COLO668 (cell line): ENCODE results near the gene FAAP20.
"Not testable (repeated sequence)": the region's sequence is repeated elsewhere in the genome, so short reads cannot be mapped to it uniquely, and the experiment has no call there.

Source experiments
- DNase-seq: peaks from one replicate; lab custom pipeline; 2025; ENCODE audit not compliant: unreplicated experiment; lab: John Stamatoyannopoulos, UW

FAAP20 gene

DNA sequence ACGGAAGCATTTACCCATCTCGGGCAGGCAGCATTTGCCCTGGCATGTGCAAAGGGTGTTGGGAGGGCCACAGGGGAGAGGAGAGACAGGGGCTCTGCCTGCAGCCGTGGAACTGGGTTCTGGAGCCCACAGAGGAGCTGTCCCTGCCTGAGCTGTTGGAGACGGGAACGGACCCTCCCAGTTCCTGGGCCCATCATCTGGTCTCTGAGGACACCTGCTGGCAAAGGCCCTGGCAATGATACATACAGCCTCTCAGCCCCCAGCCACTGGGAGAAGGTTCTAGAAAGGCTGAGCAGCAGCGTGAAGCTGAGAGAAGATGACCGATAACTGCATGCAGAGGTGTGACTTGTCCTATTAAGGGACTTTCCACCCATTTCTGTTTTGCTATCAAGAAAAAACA, 31.4 kb downstream of the FAAP20 start:
- DNase-seq, result no peak

GRCh38 chr1:2160451-2161300, 33.9 kb downstream of the FAAP20 start:
- DNase-seq, result no peak

GRCh38 chr1:2159124-2159523, 35.4 kb downstream of the FAAP20 start:
- DNase-seq, result no peak

DNA sequence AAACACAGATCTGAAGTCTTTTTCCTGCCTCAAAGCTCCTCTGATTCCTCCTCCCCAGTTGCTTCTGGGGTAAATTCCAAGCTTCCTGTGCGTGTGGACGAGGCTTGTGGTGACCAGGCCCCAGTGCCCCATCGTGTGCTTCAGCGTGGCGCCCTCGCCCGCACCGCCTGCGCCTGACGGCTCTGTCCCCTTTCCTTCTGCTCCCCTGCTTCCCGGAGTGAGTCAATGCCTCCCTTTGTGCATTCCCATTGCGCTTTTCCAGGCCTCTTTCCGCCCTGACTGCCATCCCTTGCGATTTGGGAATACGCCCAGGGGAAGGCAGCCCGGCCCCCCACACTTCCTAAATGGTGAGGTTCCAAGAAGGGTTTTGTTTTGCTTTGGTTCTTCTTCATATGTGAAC, 36.3 kb downstream of the FAAP20 start:
- DNase-seq, result no peak

GRCh38 chr1:2157856-2158255, 36.7 kb downstream of the FAAP20 start:
- no peak for DNase-seq

- no peak for DNase-seq
These were observed 37.7 kb downstream of the FAAP20 start for GRCh38 chr1:2156866-2157265.

- DNase-seq, result no peak
These were observed 38.8 kb downstream of the FAAP20 start for GRCh38 chr1:2155788-2156187.

- no peak for DNase-seq
These were observed 39.4 kb downstream of the FAAP20 start for GRCh38 chr1:2155147-2155598.

DNA sequence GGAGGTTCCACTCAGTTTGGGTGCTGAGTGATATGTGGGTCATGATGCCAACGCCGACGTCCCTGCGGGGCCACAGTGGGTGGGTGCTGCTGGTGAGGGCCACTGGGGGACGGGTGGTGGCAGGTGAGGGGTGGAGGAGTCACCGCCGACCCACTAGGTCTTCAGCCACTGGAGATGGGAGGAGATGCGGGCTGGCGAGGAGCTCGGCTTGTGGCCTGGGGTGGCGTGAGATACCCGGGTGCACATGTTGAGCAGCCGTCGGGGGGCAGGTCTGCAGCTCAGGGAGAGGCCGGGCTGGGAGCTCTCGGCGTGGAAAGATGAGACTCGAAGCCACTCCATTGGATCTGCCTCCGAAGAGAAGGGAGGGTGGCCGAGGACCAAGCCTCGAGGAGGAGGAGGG, 40.5 kb downstream of the FAAP20 start:
- DNase-seq, result no peak

DNA sequence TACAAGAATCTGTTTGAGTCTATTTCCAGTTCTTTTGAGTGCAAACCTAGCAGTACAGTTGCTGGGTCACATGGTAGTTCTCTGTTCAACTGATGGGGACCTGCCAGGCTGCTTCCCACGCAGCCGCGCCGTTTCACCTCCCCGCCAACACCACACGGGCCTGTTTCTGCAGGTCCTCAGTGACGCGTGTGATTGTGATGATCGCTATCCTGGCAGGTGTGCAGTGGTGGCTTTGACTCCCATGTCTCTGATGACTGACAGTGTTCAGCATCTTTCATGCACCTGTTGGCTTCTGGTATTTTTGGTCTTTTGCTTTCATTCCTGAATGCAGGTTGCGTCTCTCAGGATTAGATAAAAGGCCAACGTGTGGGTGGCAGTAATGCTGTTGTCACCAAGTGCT, 41.6 kb downstream of the FAAP20 start:
- no peak for DNase-seq

GRCh38 chr1:2151911-2152310, 42.7 kb downstream of the FAAP20 start:
- DNase-seq, result no peak

DNA sequence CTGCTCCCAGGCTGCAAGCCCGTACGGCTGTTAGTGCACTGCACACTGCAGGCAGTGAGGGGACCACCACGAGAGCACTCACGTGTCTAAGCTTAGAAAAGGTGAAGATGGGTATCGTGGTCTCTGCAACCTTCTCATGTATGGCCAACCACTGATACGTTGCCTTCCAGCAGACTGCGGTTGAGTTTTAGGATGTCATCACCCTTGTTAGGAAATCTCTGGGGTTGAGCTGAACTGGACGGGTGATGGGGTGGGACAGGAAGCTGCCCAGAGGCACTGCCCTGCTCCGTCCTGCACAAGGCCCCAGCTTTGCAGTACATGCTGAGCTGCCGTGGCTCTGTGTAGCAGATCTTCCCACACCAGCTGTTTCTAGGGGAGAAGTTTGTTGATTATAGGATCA, 43.3 kb downstream of the FAAP20 start:
- no peak for DNase-seq

GRCh38 chr1:2150801-2151200, 43.8 kb downstream of the FAAP20 start:
- DNase-seq, result no peak

DNA sequence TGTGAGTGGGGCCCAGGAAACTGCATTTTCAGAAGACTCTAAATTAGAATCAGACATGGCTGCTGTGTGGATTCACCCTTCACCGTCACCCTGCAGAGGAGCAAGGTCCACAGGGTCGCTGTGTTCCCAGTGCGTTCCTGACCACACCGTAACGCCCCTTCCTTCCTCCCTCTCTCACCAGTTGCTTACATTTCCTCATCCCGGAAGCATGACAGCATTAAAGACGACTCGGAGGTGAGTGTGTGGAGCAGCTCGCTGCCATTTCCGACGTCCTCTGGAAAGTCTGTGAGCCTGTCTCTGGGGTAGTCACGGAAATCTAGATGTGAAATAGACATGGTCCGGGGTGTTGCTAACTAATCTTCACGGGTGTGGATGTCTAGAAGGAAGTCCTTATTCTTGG, 45.9 kb downstream of the FAAP20 start:
- DNase-seq, result no peak

GRCh38 chr1:2147869-2148268, 46.7 kb downstream of the FAAP20 start:
- DNase-seq, result not testable (repeated sequence)

DNA sequence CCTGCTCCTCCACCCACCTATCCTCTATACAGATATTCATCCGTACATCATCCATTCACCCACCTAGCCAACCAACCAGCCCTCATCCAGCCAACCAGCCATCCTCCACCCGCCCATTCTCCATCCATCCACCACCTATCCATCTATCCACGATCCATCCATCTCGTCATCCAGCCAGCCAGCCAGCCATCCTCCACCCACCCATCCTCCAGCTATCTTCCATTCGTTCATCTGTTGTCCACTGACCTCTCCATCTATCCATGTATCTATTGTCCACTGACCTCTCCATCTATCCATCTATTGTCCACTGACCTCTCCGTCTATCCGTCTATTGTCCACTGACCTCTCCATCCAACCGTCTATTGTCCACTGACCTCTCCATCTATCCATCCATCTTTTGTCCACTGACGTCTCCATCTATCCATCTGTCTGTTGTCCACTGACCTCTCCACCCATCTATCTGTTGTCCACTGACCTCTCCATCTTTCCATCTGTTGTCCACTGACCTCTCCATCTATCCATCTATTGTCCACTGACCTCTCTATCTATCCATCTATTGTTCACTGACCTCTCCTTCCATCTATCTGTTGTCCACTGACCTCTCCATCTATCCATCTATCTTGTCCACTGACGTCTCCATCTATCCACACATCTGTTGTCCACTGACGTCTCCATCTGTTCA, 47.6 kb downstream of the FAAP20 start:
- DNase-seq, result no peak

DNA sequence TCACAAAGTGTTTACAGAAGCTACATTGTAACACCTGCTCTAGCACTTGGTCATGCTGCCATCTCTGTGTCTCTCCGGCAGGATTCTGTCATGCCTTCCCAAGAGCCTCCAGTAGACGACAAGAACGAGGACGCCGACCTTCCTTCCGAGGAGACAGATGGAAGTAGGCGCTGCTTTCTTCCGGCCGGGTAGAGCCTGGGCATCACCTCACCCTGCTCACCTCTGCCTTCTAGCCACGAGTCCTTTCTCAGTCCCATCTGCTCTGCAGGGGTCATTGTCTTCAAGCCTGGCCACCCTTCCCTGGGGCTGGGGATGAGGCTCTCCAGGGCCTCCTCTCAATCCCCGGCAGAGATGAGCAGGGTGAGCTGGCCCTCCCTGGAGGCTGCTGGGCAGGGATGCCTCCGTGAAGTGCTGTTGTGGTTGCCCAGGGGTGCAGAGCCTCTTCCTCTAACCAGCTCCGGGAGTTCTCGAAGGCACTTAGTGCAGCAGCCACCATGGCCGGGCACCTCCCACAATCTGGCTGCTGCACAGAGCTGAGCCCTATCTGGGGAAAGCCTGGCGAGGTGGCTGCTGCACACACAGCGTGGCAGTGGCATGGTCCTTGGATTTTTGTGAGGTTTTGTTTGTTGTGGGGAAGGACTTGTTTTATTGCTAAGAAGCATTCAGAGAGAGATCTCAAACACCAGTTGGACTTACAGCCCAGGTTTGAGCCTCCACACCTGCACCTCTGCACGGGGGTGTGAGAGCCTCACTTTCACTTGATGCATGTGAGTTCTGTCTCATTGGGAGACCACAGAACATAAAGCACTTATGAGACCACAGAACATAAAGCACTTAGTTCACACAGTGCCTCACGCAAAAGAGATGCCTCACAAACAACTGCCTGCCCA, 48.4 kb downstream of the FAAP20 start:
- DNase-seq, result no peak

GRCh38 chr1:2144501-2145090, 50.0 kb downstream of the FAAP20 start:
- DNase-seq, result no peak

- no peak for DNase-seq
These were observed 50.6 kb downstream of the FAAP20 start for GRCh38 chr1:2143814-2144500.

DNA sequence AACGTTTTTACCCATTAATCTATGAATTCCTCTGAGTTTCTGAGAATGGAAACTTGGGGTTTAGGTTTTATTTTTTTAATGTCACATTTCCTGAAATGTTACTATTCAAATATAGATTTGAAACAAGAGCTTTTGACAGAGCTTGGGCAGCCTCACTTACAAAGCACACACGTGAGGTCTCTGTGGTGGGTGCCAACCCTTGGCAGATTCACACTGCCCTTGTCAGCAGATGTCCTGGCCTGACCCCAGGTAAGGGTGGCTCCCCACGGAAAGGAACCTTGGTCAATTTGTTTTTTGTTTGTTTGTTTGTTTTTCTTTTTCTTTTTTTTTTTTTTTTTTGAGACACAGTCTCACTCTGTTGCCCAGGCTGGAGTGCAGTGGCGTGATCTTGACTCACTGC, 53.5 kb downstream of the FAAP20 start:
- DNase-seq, result no peak
